Muscle layer of colon (tissue), 2 donors: ENCODE data around the gene SLC9C1.
"Not testable (repeated sequence)": the region's sequence is repeated elsewhere in the genome, so short reads cannot be mapped to it uniquely, and the experiment has no call there.

ENCODE experiments used
- H3K27ac ChIP-seq: one replicate; pipeline ENCODE4 v1.7.0; 2013; ENCODE audit warnings: low read depth, mild to moderate bottlenecking, low read length, moderate library complexity
- H3K27me3 ChIP-seq, 2 donors: one replicate each; pipeline ENCODE4 v1.7.0; 2013; ENCODE audit warnings: low read length in 2 of 2, mild to moderate bottlenecking in 2 of 2; ENCODE audit not compliant: insufficient read depth in 2 of 2, control insufficient read depth in 1 of 2
- H3K36me3 ChIP-seq: one replicate; pipeline ENCODE4 v1.7.0; 2013; ENCODE audit warnings: mild to moderate bottlenecking, low read length; ENCODE audit not compliant: insufficient read depth
- H3K4me1 ChIP-seq: one replicate; pipeline ENCODE4 v1.7.0; 2013; ENCODE audit warnings: mild to moderate bottlenecking, low read length; ENCODE audit not compliant: insufficient read depth
- H3K4me3 ChIP-seq, 2 donors: one replicate each; pipeline ENCODE4 v1.7.0; 2013; ENCODE audit warnings: low read length in 2 of 2, low read depth in 1 of 2, mild to moderate bottlenecking in 1 of 2, moderate library complexity in 1 of 2
- H3K9ac ChIP-seq: one replicate; pipeline ENCODE4 v1.7.0; 2013; ENCODE audit warnings: low read length
- H3K9me3 ChIP-seq: one replicate; pipeline ENCODE4 v1.7.0; 2013; ENCODE audit warnings: mild to moderate bottlenecking, low read length
- donor health status: abdominal sarcoma.
- donor health status: Adenocarcinoma of cecum.

The SLC9C1 gene

DNA sequence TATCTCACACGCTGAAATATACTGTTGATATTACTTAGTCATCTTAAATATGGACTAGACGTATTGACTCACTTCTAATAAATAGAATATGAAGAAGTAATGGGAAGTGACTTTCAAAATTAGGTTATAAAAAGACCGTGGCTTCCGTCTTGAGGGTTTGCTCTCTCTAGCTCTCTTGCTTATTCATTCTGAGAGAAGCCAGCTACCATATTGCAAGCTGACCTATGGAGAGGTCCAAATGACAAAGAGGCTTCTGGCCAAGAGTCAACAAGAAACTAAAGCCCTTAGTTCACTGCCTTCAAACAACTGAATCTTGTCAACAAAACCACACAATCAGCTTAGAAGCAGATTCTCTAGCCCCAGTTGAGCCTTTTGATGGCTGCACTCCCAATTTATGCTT lies 46.1 kb downstream of the SLC9C1 start:
- no peaks in the 10 kb centered on the region for H3K27me3 ChIP-seq
- H3K9me3 ChIP-seq: no peaks in the 10 kb centered on the region
- no peak overlapping the region for H3K9ac ChIP-seq
- no peak overlapping the region for H3K4me3 ChIP-seq
- H3K36me3 ChIP-seq: no peaks in the 10 kb centered on the region
- no peak overlapping the region for H3K27ac ChIP-seq
- H3K4me1 ChIP-seq: no peaks in the 10 kb centered on the region

- Histone ChIP-seq H3K4me1 (no peaks in the 10 kb centered on the region), H3K36me3 (no peaks in the 10 kb centered on the region), H3K9ac (no peak overlapping the region), H3K9me3 (no peaks in the 10 kb centered on the region), H3K4me3 (no peak overlapping the region), H3K27ac (no peak overlapping the region), H3K27me3 (no peaks in the 10 kb centered on the region)
These were observed 46.7 kb downstream of the SLC9C1 start for GRCh38 chr3:112247350-112247749.

DNA sequence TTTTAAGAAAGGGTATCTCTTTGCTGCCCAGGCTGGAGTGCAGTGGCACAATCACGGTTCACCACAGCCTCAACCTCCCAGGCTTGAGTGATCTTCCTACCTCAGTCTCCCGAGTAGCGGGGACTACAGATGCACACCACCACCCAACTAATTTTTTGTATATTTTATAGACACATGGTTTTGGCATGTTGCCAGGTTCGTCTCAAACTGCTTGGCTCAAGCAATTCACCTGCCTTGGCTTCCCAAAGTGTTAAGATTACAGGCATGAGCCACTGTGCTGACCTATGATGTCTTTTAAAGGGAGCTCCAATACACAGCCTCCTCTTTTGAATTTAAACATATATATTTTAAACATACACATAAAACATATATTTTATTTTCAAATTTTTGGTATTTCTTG lies 60.9 kb downstream of the SLC9C1 start:
- H3K27ac ChIP-seq: no peak overlapping the region
- no peaks in the 10 kb centered on the region for H3K36me3 ChIP-seq

DNA sequence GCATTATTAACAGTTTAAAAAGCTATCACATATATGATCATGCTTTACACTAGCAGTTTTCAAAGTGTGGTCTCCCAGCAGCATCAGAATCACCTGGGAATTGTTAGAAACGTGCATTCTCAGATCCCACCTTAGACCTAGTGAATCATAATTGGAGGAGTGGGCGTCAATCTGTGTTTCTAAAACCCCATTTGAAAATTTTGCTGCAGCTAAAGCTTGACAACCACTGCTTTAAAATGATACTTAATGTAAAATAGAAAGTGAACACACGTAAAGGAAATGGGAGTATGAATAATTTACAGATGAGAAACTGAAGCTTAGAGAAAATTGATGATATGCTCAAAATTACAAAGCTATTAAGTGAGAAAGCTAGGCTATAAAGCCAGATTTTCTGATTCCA lies 62.3 kb downstream of the SLC9C1 start:
- H3K27ac ChIP-seq: no peak overlapping the region
- H3K4me1 ChIP-seq: no peaks in the 10 kb centered on the region
- H3K36me3 ChIP-seq: no peaks in the 10 kb centered on the region
- no peak overlapping the region for H3K4me3 ChIP-seq
- no peak overlapping the region for H3K9ac ChIP-seq
- H3K27me3 ChIP-seq: no peaks in the 10 kb centered on the region
- no peaks in the 10 kb centered on the region for H3K9me3 ChIP-seq

More for the DNA sequence above, 60.9 kb downstream of the SLC9C1 start:
- no peak overlapping the region for H3K9ac ChIP-seq
- no peaks in the 10 kb centered on the region for H3K4me1 ChIP-seq
- no peaks in the 10 kb centered on the region for H3K9me3 ChIP-seq
- no peak overlapping the region for H3K4me3 ChIP-seq
- no peaks in the 10 kb centered on the region for H3K27me3 ChIP-seq

GRCh38 chr3:112230033-112230432 lies 64.0 kb downstream of the SLC9C1 start:
- H3K36me3 ChIP-seq: no peaks in the 10 kb centered on the region
- no peaks in the 10 kb centered on the region for H3K4me1 ChIP-seq
- no peak overlapping the region for H3K4me3 ChIP-seq
- no peaks in the 10 kb centered on the region for H3K9me3 ChIP-seq
- no peak overlapping the region for H3K27ac ChIP-seq
- H3K9ac ChIP-seq: no peak overlapping the region
- H3K27me3 ChIP-seq: no peaks in the 10 kb centered on the region

- no peaks in the 10 kb centered on the region for H3K4me1 ChIP-seq
- H3K9me3 ChIP-seq: no peaks in the 10 kb centered on the region
- H3K27me3 ChIP-seq: no peaks in the 10 kb centered on the region
- H3K9ac ChIP-seq: no peak overlapping the region
- no peak overlapping the region for H3K27ac ChIP-seq
- no peaks in the 10 kb centered on the region for H3K36me3 ChIP-seq
- H3K4me3 ChIP-seq: no peak overlapping the region
These were observed 65.2 kb downstream of the SLC9C1 start for GRCh38 chr3:112228786-112229185.

- Histone ChIP-seq H3K4me3 (no peak overlapping the region), H3K9ac (no peak overlapping the region), H3K36me3 (no peaks in the 10 kb centered on the region), H3K9me3 (no peaks in the 10 kb centered on the region), H3K27me3 (no peaks in the 10 kb centered on the region), H3K4me1 (no peaks in the 10 kb centered on the region), H3K27ac (no peak overlapping the region)
These were observed 93.7 kb downstream of the SLC9C1 start for GRCh38 chr3:112200317-112200666.

- H3K4me3 ChIP-seq: no peak overlapping the region
- H3K9ac ChIP-seq: no peak overlapping the region
- H3K27ac ChIP-seq: no peak overlapping the region
- H3K4me1 ChIP-seq: no peaks in the 10 kb centered on the region
- H3K36me3 ChIP-seq: no peaks in the 10 kb centered on the region
- H3K9me3 ChIP-seq: no peaks in the 10 kb centered on the region
- no peaks in the 10 kb centered on the region for H3K27me3 ChIP-seq
These were observed 94.2 kb downstream of the SLC9C1 start for GRCh38 chr3:112199622-112200316.

- Histone ChIP-seq H3K4me3 (no peak overlapping the region), H3K9ac (no peak overlapping the region), H3K4me1 (no peaks in the 10 kb centered on the region), H3K36me3 (no peaks in the 10 kb centered on the region), H3K27ac (no peak overlapping the region), H3K9me3 (no peaks in the 10 kb centered on the region), H3K27me3 (no peaks in the 10 kb centered on the region)
These were observed 96.9 kb downstream of the SLC9C1 start for GRCh38 chr3:112197131-112197530.

DNA sequence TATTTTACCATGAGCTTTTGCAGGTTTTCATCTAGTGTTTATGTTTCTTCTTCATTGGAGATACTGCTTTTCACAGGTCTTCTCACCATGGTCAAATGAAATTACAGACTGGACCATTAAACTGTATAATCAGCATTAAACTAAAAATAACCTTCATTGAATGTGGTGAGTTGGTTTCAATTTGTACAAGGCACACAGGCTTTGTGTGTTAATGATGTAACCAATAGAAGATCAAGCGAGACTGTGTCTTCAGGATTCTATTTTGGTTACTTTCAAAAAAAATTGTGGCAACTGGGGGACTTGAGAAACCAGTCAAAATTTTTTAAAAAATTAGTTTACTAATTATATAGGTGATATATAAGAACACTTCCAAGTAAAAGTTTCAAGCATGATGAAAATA lies 106.7 kb downstream of the SLC9C1 start:
- Histone ChIP-seq H3K4me3 (no peak overlapping the region), H3K27ac (no peak overlapping the region), H3K4me1 (no peaks in the 10 kb centered on the region), H3K9ac (no peak overlapping the region), H3K9me3 (no peaks in the 10 kb centered on the region), H3K36me3 (no peaks in the 10 kb centered on the region), H3K27me3 (no peaks in the 10 kb centered on the region)

DNA sequence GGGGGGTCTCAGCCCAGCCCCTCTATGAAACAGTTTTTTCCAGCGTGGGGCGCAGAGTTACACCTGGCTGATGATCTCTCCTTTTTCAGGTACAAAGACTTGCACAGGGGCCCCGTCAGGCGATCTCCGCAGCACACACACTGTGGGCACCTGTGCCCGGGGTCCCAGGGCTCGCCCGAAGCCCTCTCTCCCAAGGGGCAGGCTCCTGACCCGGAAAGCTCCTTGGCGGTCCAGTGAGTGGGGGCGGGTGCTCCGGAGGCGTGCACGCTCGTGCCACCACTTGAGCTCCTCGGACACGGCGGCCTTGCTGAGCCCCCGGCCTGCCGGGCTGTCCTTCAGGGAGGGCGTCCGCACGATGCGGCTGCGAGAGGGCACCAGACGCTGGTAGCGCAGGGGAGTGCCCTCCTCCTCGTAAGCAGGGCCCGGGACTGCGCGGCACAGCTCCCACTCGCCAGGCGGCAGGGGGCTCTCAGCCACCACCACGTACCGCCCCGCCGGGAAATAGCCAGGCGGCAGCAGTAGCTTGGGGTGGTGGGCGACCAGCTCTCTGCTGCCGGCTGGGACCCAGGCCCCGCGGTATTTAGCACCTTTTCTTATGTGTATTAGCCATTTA lies 108.5 kb downstream of the SLC9C1 start:
- H3K9me3 ChIP-seq, H3K36me3 ChIP-seq, H3K27me3 ChIP-seq, H3K4me1 ChIP-seq, H3K9ac ChIP-seq, H3K27ac ChIP-seq, H3K4me3 ChIP-seq: not testable (repeated sequence)

DNA sequence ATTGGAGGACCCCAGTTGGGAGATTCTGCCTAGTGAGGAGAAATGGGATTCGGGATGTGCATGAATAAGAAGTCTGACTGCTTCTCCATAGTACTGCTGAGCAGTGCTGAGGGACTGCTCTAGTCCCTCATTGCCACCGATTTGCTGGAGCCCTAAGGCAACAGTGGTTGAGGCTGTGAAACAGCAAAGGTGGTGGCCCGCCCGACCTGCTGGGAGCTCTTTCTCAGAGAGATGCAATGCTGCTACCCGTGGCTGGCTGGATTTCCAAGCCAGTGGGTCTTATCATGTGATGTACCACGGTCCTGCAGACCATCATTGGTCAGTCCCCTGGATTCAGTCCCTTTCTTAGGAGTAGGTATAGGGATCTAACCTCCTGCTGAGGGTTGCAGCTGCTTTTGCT lies 118.4 kb downstream of the SLC9C1 start:
- H3K9me3 ChIP-seq: no peaks in the 10 kb centered on the region
- no peaks in the 10 kb centered on the region for H3K27me3 ChIP-seq
- no peak overlapping the region for H3K4me3 ChIP-seq
- H3K9ac ChIP-seq: no peak overlapping the region
- no peaks in the 10 kb centered on the region for H3K4me1 ChIP-seq
- no peak overlapping the region for H3K27ac ChIP-seq
- H3K36me3 ChIP-seq: no peaks in the 10 kb centered on the region
